Middle frontal gyrus (tissue), 1 donor: ENCODE data around the gene SLC16A7.
"Not testable (repeated sequence)": the region's sequence is repeated elsewhere in the genome, so short reads cannot be mapped to it uniquely, and the experiment has no call there.

ENCODE experiments used
- DNase-seq: peaks from one replicate; pipeline ENCODE4 v3.0.0-alpha.2; 2015; ENCODE audit warnings: low spot score; ENCODE audit errors: extremely low spot score

Gene SLC16A7

GRCh38 chr12:59595883-59596540, at the start of gene SLC16A7:
TSS of gene SLC16A7 (plus strand) at chr12:59596029. CDS start at chr12:59704802, 108,773 bp downstream.
- DNase-seq, result peak; percentile 74

DNA sequence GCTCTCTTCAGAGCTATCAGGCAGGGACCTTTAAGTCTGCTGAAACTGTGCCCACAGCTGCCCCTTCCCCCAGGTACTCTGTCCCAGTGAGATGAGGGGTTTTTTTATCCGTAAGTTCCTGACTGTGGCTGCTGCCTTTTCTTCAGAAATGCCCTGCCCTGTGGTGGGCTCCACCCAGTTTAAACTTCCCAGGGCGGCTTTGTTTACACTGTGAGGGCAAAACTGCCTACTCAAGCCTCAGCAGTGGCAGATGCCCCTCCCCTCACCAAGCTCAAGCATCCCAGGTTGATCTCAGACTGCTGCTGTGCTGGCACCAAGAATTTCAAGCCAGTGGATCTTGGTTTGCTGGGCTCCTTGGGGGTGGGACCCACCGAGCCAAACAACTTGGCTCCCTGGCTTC, 46.9 kb upstream of the SLC16A7 start:
- DNase-seq, result no peak

DNA sequence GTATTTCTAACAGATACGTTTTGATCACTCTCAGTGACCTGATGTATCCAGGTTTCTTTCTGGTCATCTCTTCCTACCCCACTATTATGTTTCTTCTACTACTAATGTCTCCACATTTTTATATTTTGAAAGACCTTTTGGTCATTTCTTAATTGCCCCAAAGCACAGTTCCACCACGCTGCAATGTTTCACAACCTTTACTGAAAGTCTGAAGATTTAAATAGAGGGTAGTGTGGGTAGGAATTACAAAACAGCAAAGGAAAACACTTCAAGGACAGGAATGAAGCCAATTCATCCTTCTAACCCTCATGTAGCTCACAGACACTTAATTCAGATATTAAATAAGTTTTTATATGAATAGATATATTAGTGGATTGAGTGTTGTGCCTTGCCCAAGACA, 36.1 kb upstream of the SLC16A7 start:
- no peak for DNase-seq

DNA sequence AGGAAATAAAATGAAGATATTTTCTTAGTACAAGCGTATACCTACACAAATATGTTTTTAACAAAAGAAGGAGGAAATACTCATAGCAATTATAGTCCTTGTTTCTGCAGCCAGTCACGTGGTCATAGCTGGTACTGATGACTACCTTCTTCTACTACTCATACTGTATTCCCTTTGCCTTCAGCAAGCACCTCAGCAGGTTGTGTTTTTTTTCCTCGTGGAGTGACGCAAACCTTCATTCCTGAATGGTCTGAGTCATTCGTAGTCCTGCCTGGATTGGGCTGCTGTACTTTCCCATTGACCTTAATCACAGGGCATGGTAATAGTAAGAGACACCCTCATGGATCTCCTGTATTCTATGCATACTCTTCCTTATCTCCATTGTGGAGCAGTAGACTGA, 25.7 kb upstream of the SLC16A7 start:
- no peak for DNase-seq

DNA sequence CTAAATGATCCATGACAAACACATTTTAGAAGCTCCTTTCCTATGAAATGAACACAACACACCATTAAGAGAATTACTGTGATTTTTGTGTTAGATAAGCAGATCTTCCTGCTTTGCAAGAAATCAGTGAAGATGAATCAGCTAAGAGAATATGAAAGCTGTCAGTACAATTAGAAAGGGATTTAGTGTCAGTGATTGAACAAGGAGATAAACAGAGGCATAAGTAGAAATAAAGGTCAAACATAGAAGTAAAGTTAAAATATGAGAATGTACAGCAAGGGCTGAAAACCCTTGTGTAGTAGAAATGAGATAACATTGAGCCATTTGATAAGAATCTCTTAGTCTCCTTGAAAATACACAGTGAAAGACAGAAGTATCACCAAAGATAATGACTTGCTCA, 21.4 kb upstream of the SLC16A7 start:
- no peak for DNase-seq

DNA sequence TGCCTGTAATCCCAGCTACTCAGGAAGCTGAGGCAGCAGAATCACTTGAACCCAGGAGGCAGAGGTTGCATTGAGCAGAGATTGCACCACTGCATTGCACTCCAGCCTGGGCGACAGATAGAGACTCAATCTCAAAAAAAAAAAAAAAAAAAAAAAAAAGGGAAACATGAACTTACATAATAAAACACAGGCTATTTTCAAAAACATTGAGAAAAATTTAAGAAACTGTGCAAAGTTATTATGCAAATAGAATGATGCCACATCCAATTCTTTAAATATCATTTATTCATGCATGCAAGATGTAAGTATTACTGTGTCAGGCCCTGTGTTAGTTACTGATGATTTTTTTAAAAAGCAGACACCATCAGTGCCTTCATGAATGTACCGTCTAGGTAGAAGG, 20.0 kb upstream of the SLC16A7 start:
- no peak for DNase-seq

GRCh38 chr12:59578254-59578653, 17.6 kb upstream of the SLC16A7 start:
- no peak for DNase-seq

- DNase-seq, result no peak
Measured at GRCh38 chr12:59579631-59580030, 16.2 kb upstream of the SLC16A7 start.

DNA sequence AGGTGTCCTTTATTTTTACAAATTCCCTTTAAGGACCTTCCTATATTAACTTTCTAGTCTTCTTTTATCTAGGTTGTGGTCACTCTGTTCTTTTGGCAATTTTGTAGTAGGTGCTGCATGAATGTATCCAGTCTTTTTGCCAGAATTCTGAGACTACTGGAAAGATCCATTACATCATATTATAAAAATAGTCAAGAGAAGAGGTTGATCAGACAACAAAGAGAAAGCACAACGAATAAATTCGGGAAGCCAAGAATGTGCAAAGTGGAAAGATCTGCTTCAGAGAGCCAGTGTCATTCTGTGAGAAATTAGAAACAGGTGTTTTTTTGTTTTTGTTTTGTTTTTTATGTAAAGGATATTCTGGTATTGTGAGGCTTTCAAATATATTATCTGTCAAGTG, 15.8 kb upstream of the SLC16A7 start:
- DNase-seq, result no peak

GRCh38 chr12:59583003-59583712, 12.7 kb upstream of the SLC16A7 start:
- DNase-seq, result no peak

DNA sequence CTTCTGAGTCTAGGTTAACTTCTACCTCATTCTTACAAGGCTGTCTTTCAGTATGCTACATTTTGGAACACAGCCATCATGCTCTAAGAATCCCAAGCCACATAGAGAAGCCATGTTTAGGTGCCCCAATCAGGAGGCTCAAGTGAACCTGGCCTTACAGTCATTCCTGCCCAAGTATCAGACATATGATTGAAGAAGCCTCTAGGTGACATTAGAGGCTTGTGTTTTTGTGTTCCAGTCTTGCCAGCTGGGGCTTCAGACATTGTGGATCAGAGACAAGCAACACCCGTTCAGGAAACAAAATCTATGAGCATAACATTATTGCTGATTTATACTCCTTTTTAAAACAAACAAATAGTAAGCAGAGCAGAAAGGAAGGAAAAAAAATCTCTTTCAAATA, 8.1 kb upstream of the SLC16A7 start:
- DNase-seq, result no peak

DNA sequence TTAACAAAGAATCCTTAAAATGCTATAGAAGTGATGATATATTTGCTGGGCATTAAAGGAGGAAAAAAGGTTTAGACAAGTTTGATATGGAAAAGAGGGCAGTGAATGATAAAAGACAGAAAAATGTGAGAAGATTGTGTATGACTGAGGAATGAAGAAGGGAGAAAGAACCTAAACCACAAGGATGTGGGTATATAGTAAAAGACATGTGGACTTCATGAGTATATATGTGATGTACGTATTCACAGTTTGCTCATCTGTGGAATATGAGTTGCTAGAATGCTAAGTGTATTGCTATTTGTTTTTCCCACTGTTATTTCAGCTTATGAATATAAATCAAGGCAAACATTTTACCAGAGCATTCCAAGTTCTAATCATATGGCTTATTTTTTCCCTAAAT, 2.1 kb upstream of the SLC16A7 start:
- no peak for DNase-seq

DNA sequence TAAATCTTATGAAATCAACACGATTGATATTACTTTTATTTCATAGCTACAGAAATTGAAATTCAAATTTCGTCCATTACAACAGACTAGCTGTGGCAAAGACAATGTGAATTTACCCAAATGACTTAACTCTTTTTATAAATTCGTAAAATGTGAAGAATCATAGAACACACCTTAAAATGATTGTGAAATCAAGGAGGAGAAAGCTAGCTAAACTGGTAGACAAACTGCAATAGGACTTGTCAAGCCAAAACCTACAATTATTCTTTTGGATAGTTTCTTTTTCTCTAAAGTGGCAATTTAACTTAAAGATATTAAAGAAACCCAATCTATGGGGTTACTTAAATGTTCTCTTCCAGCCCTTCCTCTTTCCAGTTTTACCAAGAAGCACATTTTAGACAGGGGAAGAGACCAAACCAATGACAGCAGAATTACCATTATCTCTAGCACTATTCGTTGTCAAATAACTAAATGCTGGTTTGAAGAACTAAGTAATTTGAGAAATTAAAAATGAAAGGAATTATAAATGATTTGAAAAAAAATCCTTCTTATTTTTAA, 807 bp upstream of the SLC16A7 start:
- no peak for DNase-seq

- DNase-seq, result no peak
Measured at GRCh38 chr12:59595565-59595882, 305 bp upstream of the SLC16A7 start.

- no peak for DNase-seq
Measured at GRCh38 chr12:59597385-59597781, 1.6 kb downstream of the SLC16A7 start.

DNA sequence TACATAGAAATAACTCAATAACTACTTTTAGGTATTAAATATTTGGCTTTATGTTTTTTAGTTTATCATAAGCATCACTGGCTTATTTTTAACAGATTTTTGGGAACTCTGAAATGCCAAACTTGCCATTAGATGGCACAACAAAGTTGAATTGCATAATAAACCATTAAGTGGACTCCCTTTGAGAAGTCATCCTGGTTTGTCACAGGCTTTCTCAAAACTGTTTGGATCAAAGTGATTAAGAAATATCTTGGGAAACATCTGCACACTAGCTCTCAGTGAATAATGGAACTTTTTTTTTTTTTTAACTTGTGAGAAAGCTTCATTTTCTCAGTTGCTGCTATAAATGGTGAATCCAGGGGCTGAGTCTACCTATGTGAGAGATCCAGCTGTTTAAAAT, 4.3 kb downstream of the SLC16A7 start:
- no peak for DNase-seq

DNA sequence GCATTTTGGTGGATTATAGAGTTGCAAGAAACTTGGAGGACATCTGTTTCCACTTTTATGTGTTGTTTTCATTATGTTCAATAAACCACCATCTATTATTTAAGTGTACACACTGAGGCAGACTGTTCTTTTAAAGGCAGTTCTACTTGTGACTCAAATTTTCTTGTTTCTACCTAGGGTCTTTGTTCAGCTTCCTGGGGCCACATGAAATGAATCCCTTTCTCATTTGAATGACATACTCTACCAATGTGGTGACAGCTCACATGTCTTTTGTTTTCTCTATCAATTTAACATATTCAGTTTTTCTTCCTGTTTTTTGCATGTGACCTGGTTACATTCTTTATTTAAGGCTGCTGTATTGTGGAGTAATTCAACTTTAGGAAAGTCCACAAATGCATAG, 7.9 kb downstream of the SLC16A7 start:
- DNase-seq, result no peak

GRCh38 chr12:59612823-59613434, 17.1 kb downstream of the SLC16A7 start:
- DNase-seq, result not testable (repeated sequence)

GRCh38 chr12:59615392-59616165, 19.8 kb downstream of the SLC16A7 start:
- no peak for DNase-seq

DNA sequence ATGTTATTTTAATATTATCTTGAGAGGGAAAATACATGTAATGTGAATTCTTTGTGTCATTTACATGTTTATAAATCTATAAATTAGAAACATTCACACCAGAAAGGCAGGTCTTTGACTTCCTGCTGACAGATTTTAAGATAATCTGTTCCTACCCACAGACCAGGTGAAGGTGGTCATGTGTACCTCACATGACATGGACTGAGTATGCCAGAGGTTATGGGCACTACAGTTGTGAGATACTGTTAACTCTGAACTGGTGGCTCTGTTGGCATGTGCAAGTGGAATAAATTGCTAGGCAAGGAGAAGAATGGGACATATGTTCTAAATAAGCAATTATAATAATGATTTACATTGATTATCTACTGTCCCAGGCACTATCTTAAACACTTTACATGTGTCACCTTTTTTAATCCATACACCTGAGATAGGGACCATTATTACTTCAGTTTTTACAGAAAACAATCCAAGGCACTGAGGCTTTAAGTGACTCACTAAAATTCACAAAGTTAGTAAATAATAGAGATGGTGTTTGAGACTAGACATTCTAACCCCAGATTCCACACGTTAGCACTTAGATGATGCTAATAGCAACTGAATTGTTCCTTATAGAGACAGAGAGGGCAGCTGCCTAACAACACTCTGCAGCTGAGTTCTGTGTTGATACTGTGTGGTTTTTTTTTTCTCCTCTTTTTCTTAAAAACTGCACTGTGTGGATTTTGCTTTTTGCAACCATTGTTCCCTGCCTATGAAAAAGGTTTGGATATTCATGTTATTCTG, 23.8 kb downstream of the SLC16A7 start:
- DNase-seq, result no peak

DNA sequence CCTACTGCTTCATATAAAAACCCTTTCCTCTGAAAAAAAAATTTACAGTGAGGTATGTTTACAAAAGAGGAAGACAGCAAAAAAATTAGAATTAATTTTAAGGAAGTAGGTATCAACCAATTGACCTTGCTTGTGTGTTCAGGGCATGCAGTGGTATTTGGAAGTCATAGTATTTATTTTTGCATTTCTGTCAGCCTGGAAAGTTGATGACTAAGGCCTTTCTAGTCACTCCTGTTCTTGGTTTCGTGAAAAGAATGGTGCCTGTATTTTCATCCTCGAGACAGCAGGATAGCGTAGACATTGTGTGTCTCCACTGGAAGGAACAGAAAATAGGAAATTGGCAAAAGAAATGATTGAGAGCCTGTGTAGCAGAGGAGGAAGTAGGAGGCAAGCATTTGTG, 24.5 kb downstream of the SLC16A7 start:
- no peak for DNase-seq
